Mucosa of stomach (tissue), 1 donor: ENCODE data around the gene FOS.

Source experiments
- H3K27me3 ChIP-seq: one replicate; pipeline ENCODE4 v1.7.0; 2013; ENCODE audit warnings: mild to moderate bottlenecking, low read length; ENCODE audit not compliant: control insufficient read depth, insufficient read depth
- H3K36me3 ChIP-seq: one replicate; pipeline ENCODE4 v1.7.0; 2013; ENCODE audit warnings: low read length; ENCODE audit not compliant: control insufficient read depth, insufficient read depth
- H3K4me1 ChIP-seq: one replicate; pipeline ENCODE4 v1.7.0; 2013; ENCODE audit warnings: mild to moderate bottlenecking, low read length; ENCODE audit not compliant: control insufficient read depth, insufficient read depth
- H3K4me3 ChIP-seq: one replicate; pipeline ENCODE4 v1.7.0; 2013; ENCODE audit warnings: low read length
- H3K9ac ChIP-seq: one replicate; pipeline ENCODE4 v1.7.0; 2013; ENCODE audit warnings: mild to moderate bottlenecking, low read length, moderate library complexity
- H3K9me3 ChIP-seq: one replicate; pipeline ENCODE4 v1.7.0; 2013; ENCODE audit warnings: mild to moderate bottlenecking, low read length, moderate library complexity; ENCODE audit not compliant: control insufficient read depth
- donor health status: Pancreatic carcinoma.

FOS gene

GRCh38 chr14:75320196-75320595 is 41.6 kb downstream of the FOS start:
- Histone ChIP-seq H3K36me3 (no peaks in the 10 kb centered on the region), H3K4me1 (peaks cover 9% of the 10 kb centered on the region), H3K4me3 (no peak overlapping the region), H3K27me3 (no peaks in the 10 kb centered on the region), H3K9ac (no peak overlapping the region), H3K9me3 (no peaks in the 10 kb centered on the region)

GRCh38 chr14:75322746-75323145 is 44.1 kb downstream of the FOS start:
- H3K4me3 ChIP-seq, result no peak overlapping the region
- no peaks in the 10 kb centered on the region for H3K4me1 ChIP-seq
- no peaks in the 10 kb centered on the region for H3K36me3 ChIP-seq
- H3K9ac ChIP-seq, result no peak overlapping the region
- no peaks in the 10 kb centered on the region for H3K27me3 ChIP-seq
- H3K9me3 ChIP-seq, result no peaks in the 10 kb centered on the region

- no peaks in the 10 kb centered on the region for H3K4me1 ChIP-seq
- no peaks in the 10 kb centered on the region for H3K27me3 ChIP-seq
- no peaks in the 10 kb centered on the region for H3K9me3 ChIP-seq
- no peak overlapping the region for H3K4me3 ChIP-seq
- H3K36me3 ChIP-seq, result no peaks in the 10 kb centered on the region
- H3K9ac ChIP-seq, result no peak overlapping the region
Measured at GRCh38 chr14:75323571-75323970, 44.9 kb downstream of the FOS start.

- Histone ChIP-seq H3K4me1 (no peaks in the 10 kb centered on the region), H3K36me3 (no peaks in the 10 kb centered on the region), H3K27me3 (no peaks in the 10 kb centered on the region), H3K9ac (no peak overlapping the region), H3K9me3 (no peaks in the 10 kb centered on the region), H3K4me3 (no peak overlapping the region)
Measured at GRCh38 chr14:75328558-75329155, 50.0 kb downstream of the FOS start.

GRCh38 chr14:75329369-75329768 is 50.7 kb downstream of the FOS start:
- Histone ChIP-seq H3K9ac (no peak overlapping the region), H3K36me3 (no peaks in the 10 kb centered on the region), H3K4me1 (no peaks in the 10 kb centered on the region), H3K4me3 (no peak overlapping the region), H3K9me3 (no peaks in the 10 kb centered on the region), H3K27me3 (no peaks in the 10 kb centered on the region)

- Histone ChIP-seq H3K9me3 (no peaks in the 10 kb centered on the region), H3K4me3 (no peak overlapping the region), H3K9ac (no peak overlapping the region), H3K36me3 (no peaks in the 10 kb centered on the region), H3K27me3 (no peaks in the 10 kb centered on the region), H3K4me1 (no peaks in the 10 kb centered on the region)
Measured at GRCh38 chr14:75331471-75331870, 52.8 kb downstream of the FOS start.
